ENCODE results near the gene VTI1A.

GRCh38 chr10:112639298-112639697, 192.3 kb downstream of the VTI1A start:
- TF ChIP-seq CTCF (IDR thresholded peaks at IDR 0.05) (no peak), POLR2AphosphoS5 (IDR thresholded peaks at IDR 0.05) (no peak)
